RWPE2 (cell line): ENCODE measurements around the gene ADAMTS3.

Experiments
- ATAC-seq: fragments of 200-7000 bp; cut with Tn5 transposase; 3 replicates; pipeline ENCODE4 v1.9.1; 2021; ENCODE audit warnings: low read depth
- DNase-seq: peaks from one replicate; pipeline ENCODE4 v3.0.0-alpha.2; 2020; ENCODE audit warnings: low spot score
- H3K27ac ChIP-seq: fragments of 450-650 bp; 2 replicates; pipeline ENCODE4 v1.5.1; 2017; ENCODE audit warnings: mild to moderate bottlenecking; ENCODE audit not compliant: poor library complexity, severe bottlenecking
- H3K27me3 ChIP-seq: fragments of 250-450 bp; sonication (Bioruptor Pico); 2 replicates; pipeline ENCODE4 v1.5.1; 2021; ENCODE audit warnings: mild to moderate bottlenecking, moderate library complexity; ENCODE audit not compliant: insufficient read depth, poor library complexity, severe bottlenecking
- H3K36me3 ChIP-seq: fragments of 250-450 bp; sonication (Bioruptor Pico); 2 replicates; pipeline ENCODE4 v1.5.1; 2020; ENCODE audit warnings: low read depth, mild to moderate bottlenecking, moderate library complexity
- H3K4me1 ChIP-seq: fragments of 250-450 bp; sonication (Bioruptor Pico); 2 replicates; pipeline ENCODE4 v1.5.1; 2021; ENCODE audit warnings: mild to moderate bottlenecking, moderate library complexity; ENCODE audit not compliant: insufficient read depth, poor library complexity, severe bottlenecking
- H3K4me3 ChIP-seq: fragments of 250-450 bp; sonication (Bioruptor Pico); 2 replicates; pipeline ENCODE4 v1.5.1; 2021; ENCODE audit warnings: mild to moderate bottlenecking, moderate library complexity; ENCODE audit not compliant: severe bottlenecking
- H3K9me3 ChIP-seq: fragments of 250-450 bp; sonication (Bioruptor Pico); 2 replicates; pipeline ENCODE4 v1.5.1; 2021; ENCODE audit warnings: mild to moderate bottlenecking, moderate library complexity; ENCODE audit not compliant: severe bottlenecking
- TF ChIP-seq, protein P1 (sequence below): fragments of 450-650 bp; IDR thresholded peaks from one replicate; pipeline ENCODE4 v1.5.1; 2017; ENCODE audit warnings: mild to moderate bottlenecking, moderate library complexity; ENCODE audit not compliant: poor library complexity, severe bottlenecking

ADAMTS3 gene

DNA sequence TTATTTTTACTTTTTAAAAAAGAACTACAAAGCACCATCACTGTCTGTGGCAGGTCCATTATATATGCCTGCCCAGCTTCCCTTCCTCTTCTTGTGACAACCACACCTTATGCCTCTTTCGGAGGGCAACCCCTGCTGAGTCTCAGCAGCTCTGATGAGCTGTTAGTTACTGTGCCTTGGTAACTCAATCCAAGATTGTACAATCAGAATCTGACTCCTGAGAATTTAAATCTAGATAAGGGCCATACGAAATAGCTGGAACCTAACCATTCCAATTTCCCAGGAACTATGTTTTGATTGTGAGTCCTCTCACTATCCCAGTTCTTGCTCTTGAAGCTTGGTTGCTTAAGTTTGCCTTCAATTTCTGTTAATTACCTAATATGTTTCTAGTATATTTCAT lies 61.9 kb downstream of the ADAMTS3 start:
- TF ChIP-seq, protein P1, sequence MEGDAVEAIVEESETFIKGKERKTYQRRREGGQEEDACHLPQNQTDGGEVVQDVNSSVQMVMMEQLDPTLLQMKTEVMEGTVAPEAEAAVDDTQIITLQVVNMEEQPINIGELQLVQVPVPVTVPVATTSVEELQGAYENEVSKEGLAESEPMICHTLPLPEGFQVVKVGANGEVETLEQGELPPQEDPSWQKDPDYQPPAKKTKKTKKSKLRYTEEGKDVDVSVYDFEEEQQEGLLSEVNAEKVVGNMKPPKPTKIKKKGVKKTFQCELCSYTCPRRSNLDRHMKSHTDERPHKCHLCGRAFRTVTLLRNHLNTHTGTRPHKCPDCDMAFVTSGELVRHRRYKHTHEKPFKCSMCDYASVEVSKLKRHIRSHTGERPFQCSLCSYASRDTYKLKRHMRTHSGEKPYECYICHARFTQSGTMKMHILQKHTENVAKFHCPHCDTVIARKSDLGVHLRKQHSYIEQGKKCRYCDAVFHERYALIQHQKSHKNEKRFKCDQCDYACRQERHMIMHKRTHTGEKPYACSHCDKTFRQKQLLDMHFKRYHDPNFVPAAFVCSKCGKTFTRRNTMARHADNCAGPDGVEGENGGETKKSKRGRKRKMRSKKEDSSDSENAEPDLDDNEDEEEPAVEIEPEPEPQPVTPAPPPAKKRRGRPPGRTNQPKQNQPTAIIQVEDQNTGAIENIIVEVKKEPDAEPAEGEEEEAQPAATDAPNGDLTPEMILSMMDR, result no peak
- ATAC-seq, result no peak
- Histone ChIP-seq H3K4me1 (no peaks in the 10 kb centered on the region), H3K27me3 (peaks cover 3% of the 10 kb centered on the region), H3K4me3 (no peak overlapping the region), H3K27ac (no peak overlapping the region), H3K36me3 (no peaks in the 10 kb centered on the region), H3K9me3 (no peaks in the 10 kb centered on the region)
- no peak for DNase-seq

DNA sequence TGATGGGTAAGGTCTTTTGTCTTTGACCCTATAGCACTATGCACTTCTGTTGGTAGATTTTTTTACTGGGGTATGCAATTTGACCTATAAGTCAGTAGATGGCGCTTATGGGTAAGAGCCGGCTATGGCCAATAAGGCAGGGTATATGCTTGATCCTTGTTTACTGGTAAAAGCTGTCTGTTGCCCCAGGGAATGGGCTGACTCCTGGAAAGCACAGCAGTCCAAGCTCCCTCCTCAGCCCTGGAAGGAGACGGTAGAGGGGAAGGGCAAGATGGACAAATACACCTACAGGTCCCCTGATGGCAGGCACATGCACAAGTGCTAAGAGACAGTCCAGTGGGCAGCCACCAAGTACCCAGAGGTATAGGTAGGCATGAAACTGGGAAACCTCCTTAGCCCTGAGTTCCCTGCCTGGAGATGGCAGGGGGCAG lies 63.7 kb downstream of the ADAMTS3 start:
- TF ChIP-seq, protein P1, result peak; percentile 81
- peaks cover 3% of the 10 kb centered on the region for H3K27me3 ChIP-seq
- peak; percentile 79 for ATAC-seq
- peak; percentile 19 for DNase-seq
- no peak overlapping the region for H3K4me3 ChIP-seq
- no peaks in the 10 kb centered on the region for H3K9me3 ChIP-seq
- no peaks in the 10 kb centered on the region for H3K36me3 ChIP-seq
- no peak overlapping the region for H3K27ac ChIP-seq
- no peaks in the 10 kb centered on the region for H3K4me1 ChIP-seq

DNA sequence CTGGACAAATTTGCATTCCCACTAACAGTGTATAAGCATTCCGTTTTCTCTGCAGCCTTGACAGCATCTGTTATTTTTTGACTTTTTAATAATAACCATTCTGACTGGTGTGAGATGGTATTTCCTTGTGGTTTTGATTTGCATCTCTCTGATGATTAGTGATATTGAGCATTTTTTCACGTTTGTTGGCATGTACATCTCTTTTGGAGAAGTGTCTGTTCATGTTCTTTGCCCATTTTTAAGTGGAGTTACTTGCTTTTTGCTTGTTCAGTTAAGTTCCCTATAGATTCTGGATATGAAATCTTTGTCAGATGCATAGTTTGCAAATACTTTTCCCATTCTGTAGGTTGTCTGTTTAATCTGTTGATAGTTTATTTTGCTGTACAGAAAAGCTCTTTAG lies 68.8 kb downstream of the ADAMTS3 start:
- no peaks in the 10 kb centered on the region for H3K36me3 ChIP-seq
- H3K4me3 ChIP-seq, result no peak overlapping the region
- ATAC-seq (no peak), DNase-seq (no peak)
- TF ChIP-seq, protein P1, result no peak
- no peaks in the 10 kb centered on the region for H3K27me3 ChIP-seq
- H3K9me3 ChIP-seq, result peaks cover 2% of the 10 kb centered on the region
- no peaks in the 10 kb centered on the region for H3K4me1 ChIP-seq
- no peak overlapping the region for H3K27ac ChIP-seq

- no peak for DNase-seq
- peaks cover 5% of the 10 kb centered on the region for H3K9me3 ChIP-seq
- H3K4me3 ChIP-seq, result no peak overlapping the region
- H3K27me3 ChIP-seq, result no peaks in the 10 kb centered on the region
- H3K36me3 ChIP-seq, result no peaks in the 10 kb centered on the region
- H3K27ac ChIP-seq, result no peak overlapping the region
- ATAC-seq, result peak; percentile 56; the same call in 2 of the 3 replicates
- H3K4me1 ChIP-seq, result no peaks in the 10 kb centered on the region
- TF ChIP-seq, protein P1, result peak; percentile 44
Measured at GRCh38 chr4:72496119-72496518, 72.9 kb downstream of the ADAMTS3 start.

DNA sequence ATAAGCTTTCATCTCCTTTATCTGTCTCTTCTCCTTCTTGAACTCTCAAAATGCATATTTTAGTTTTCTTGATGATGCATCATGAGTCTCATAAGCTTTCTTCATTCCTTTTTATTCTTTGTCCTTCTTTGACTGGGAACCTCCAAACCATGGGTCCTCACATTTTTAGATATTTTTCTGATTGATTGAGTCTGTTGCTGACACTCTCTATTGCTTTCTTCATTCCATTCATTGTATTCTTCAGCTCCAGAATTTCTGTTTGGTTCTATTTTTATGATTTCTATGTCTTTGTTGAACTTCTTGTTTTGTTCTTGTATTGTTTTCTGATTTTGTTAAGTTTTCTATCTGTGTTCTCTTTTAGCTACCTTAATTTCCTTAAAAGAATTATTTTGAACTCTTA lies 74.9 kb downstream of the ADAMTS3 start:
- Histone ChIP-seq H3K4me1 (peaks cover 10% of the 10 kb centered on the region), H3K9me3 (peaks cover 4% of the 10 kb centered on the region), H3K27me3 (no peaks in the 10 kb centered on the region), H3K27ac (no peak overlapping the region), H3K4me3 (no peak overlapping the region), H3K36me3 (no peaks in the 10 kb centered on the region)
- ATAC-seq (no peak), DNase-seq (no peak)
- TF ChIP-seq, protein P1, result no peak
